ENCODE results near the gene VIPAS39.

VIPAS39 gene

DNA sequence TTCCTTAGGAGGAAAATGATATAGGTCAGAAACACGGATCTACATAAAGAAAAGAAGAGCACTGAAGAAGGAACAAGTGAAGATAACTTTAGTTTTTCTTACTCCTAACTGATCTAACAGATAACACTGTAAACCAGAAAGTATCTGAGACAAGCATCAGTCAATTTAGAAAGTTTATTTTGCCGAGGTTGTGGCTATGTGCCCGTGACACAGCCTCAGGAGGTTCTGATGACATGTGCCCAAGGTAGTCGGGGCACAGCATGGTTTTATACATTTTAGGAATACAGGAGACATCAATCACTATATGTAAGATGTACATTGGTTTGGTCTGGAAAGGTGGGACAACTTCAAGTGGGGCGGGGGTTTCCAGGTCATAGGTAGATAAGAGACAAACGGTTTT is 57.2 kb downstream of the VIPAS39 start:
- ATAC-seq, result no peak
- TF ChIP-seq, protein P1, sequence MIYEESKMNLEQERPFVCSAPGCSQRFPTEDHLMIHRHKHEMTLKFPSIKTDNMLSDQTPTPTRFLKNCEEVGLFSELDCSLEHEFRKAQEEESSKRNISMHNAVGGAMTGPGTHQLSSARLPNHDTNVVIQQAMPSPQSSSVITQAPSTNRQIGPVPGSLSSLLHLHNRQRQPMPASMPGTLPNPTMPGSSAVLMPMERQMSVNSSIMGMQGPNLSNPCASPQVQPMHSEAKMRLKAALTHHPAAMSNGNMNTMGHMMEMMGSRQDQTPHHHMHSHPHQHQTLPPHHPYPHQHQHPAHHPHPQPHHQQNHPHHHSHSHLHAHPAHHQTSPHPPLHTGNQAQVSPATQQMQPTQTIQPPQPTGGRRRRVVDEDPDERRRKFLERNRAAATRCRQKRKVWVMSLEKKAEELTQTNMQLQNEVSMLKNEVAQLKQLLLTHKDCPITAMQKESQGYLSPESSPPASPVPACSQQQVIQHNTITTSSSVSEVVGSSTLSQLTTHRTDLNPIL (CRISPR knock-in tag; IDR thresholded peaks at IDR 0.05; ENCODE audit: low read depth), result no peak
- TF ChIP-seq, protein P2, sequence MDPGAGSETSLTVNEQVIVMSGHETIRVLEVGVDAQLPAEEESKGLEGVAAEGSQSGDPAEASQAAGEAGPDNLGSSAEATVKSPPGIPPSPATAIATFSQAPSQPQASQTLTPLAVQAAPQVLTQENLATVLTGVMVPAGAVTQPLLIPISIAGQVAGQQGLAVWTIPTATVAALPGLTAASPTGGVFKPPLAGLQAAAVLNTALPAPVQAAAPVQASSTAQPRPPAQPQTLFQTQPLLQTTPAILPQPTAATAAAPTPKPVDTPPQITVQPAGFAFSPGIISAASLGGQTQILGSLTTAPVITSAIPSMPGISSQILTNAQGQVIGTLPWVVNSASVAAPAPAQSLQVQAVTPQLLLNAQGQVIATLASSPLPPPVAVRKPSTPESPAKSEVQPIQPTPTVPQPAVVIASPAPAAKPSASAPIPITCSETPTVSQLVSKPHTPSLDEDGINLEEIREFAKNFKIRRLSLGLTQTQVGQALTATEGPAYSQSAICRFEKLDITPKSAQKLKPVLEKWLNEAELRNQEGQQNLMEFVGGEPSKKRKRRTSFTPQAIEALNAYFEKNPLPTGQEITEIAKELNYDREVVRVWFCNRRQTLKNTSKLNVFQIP (CRISPR knock-in tag; IDR thresholded peaks at IDR 0.05; ENCODE audit: borderline replicate concordance, low read depth), result no peak
- no peak for TF ChIP-seq ESRRG (CRISPR knock-in tag; IDR thresholded peaks at IDR 0.05)
- TF ChIP-seq PPARA (CRISPR knock-in tag; IDR thresholded peaks at IDR 0.05; ENCODE audit: borderline replicate concordance), result no peak
- TF ChIP-seq ZC3H10 (CRISPR knock-in tag; IDR thresholded peaks at IDR 0.05), result no peak
- no peak for TF ChIP-seq ZNF8 (CRISPR knock-in tag; IDR thresholded peaks at IDR 0.05)
- TF ChIP-seq SNAI2 (CRISPR knock-in tag; IDR thresholded peaks at IDR 0.05), result no peak
- no peak for TF ChIP-seq TOX (CRISPR knock-in tag; IDR thresholded peaks at IDR 0.05; ENCODE audit: borderline replicate concordance)

DNA sequence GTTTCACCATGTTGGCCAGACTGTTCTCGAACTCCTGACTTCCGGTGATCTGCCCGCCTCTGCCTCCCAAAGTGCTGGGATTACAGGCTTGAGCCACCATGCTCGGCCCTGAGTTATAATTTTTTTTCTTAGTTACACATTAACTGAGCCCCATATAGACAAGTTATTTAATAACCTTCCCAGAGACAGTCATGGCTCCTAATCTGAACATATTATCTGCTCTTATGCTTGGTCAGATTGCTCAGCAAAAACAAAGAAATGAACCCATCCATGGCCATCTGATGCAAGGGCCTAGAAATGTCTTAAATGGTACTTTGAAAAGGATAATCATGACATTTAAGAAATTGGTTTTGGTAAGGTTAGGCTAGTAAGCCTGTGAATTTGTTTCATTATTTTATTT is 67.2 kb downstream of the VIPAS39 start:
- no peak for ATAC-seq
- TF ChIP-seq RARB (CRISPR knock-in tag; IDR thresholded peaks at IDR 0.05) (no peak), ZC3H10 (CRISPR knock-in tag; IDR thresholded peaks at IDR 0.05) (no peak), CSDC2 (CRISPR knock-in tag; IDR thresholded peaks at IDR 0.05) (no peak), PPARA (CRISPR knock-in tag; IDR thresholded peaks at IDR 0.05; ENCODE audit: borderline replicate concordance) (no peak), SNAI2 (CRISPR knock-in tag; IDR thresholded peaks at IDR 0.05) (no peak), GLIS3 (CRISPR knock-in tag; IDR thresholded peaks at IDR 0.05) (no peak), TOX (CRISPR knock-in tag; IDR thresholded peaks at IDR 0.05; ENCODE audit: borderline replicate concordance) (no peak)
- TF ChIP-seq, protein P3, sequence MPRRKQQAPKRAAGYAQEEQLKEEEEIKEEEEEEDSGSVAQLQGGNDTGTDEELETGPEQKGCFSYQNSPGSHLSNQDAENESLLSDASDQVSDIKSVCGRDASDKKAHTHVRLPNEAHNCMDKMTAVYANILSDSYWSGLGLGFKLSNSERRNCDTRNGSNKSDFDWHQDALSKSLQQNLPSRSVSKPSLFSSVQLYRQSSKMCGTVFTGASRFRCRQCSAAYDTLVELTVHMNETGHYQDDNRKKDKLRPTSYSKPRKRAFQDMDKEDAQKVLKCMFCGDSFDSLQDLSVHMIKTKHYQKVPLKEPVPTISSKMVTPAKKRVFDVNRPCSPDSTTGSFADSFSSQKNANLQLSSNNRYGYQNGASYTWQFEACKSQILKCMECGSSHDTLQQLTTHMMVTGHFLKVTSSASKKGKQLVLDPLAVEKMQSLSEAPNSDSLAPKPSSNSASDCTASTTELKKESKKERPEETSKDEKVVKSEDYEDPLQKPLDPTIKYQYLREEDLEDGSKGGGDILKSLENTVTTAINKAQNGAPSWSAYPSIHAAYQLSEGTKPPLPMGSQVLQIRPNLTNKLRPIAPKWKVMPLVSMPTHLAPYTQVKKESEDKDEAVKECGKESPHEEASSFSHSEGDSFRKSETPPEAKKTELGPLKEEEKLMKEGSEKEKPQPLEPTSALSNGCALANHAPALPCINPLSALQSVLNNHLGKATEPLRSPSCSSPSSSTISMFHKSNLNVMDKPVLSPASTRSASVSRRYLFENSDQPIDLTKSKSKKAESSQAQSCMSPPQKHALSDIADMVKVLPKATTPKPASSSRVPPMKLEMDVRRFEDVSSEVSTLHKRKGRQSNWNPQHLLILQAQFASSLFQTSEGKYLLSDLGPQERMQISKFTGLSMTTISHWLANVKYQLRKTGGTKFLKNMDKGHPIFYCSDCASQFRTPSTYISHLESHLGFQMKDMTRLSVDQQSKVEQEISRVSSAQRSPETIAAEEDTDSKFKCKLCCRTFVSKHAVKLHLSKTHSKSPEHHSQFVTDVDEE (CRISPR knock-in tag; IDR thresholded peaks at IDR 0.05), result no peak
- TF ChIP-seq, protein P2 (CRISPR knock-in tag; IDR thresholded peaks at IDR 0.05; ENCODE audit: borderline replicate concordance, low read depth), result no peak

DNA sequence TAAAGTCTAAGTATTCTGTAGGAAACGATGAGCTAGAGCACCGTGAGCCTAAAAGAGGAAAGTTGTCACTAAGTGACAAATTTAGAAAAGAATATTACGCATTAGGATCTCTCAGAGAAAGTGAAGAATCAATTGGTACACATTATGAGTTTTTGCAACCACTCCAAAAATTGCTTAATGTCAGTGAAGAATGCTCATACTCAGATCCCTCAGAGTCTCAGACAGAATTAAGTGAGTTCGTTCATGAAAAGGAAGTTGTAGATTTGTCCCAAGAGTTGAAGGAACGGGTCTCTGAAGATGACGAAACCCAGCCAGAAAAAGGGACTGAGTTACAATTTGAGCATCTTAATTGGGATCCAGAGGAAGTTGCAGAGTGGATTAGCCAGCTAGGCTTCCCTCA is 78.7 kb downstream of the VIPAS39 start:
- TF ChIP-seq, protein P4, sequence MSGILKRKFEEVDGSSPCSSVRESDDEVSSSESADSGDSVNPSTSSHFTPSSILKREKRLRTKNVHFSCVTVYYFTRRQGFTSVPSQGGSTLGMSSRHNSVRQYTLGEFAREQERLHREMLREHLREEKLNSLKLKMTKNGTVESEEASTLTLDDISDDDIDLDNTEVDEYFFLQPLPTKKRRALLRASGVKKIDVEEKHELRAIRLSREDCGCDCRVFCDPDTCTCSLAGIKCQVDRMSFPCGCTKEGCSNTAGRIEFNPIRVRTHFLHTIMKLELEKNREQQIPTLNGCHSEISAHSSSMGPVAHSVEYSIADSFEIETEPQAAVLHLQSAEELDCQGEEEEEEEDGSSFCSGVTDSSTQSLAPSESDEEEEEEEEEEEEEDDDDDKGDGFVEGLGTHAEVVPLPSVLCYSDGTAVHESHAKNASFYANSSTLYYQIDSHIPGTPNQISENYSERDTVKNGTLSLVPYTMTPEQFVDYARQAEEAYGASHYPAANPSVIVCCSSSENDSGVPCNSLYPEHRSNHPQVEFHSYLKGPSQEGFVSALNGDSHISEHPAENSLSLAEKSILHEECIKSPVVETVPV (CRISPR knock-in tag; IDR thresholded peaks at IDR 0.05), result no peak
- no peak for TF ChIP-seq GLIS3 (CRISPR knock-in tag; IDR thresholded peaks at IDR 0.05)
- no peak for TF ChIP-seq ZC3H10 (CRISPR knock-in tag; IDR thresholded peaks at IDR 0.05)
- TF ChIP-seq PPARA (CRISPR knock-in tag; IDR thresholded peaks at IDR 0.05; ENCODE audit: borderline replicate concordance), result no peak
- no peak for TF ChIP-seq SNAI2 (CRISPR knock-in tag; IDR thresholded peaks at IDR 0.05)
- no peak for TF ChIP-seq ZFP30 (CRISPR knock-in tag; IDR thresholded peaks at IDR 0.05)
- no peak for TF ChIP-seq ZNF8 (CRISPR knock-in tag; IDR thresholded peaks at IDR 0.05)
- ATAC-seq, result no peak

DNA sequence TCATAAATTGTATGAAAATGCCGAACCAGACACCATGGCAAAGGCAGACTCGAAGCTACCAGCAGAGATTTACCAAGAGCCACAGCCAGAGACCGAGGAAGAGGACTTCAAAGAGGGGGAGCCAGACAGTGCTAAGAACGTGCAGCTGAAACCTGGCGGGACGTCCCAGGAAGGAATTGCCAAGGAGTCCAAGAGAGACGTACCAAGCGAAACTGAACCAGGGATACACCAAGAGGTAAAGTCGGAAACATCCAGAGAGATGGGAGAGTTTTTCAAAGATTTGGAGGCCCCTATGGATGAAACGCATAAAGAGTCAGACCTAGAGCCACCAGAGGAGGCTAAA is 79.9 kb downstream of the VIPAS39 start:
- TF ChIP-seq, protein P3 (CRISPR knock-in tag; IDR thresholded peaks at IDR 0.05), result no peak
- TF ChIP-seq ISL1 (CRISPR knock-in tag; IDR thresholded peaks at IDR 0.05) (no peak), CSDC2 (CRISPR knock-in tag; IDR thresholded peaks at IDR 0.05) (no peak), SNAI2 (CRISPR knock-in tag; IDR thresholded peaks at IDR 0.05) (no peak)
- ATAC-seq, result peak; percentile 38

All from SK-N-SH treated with all-trans-retinoic acid at 6 μM for 48 hours (cell line).